Measurements from ENCODE around the gene SMAD3.

SMAD3 gene

DNA sequence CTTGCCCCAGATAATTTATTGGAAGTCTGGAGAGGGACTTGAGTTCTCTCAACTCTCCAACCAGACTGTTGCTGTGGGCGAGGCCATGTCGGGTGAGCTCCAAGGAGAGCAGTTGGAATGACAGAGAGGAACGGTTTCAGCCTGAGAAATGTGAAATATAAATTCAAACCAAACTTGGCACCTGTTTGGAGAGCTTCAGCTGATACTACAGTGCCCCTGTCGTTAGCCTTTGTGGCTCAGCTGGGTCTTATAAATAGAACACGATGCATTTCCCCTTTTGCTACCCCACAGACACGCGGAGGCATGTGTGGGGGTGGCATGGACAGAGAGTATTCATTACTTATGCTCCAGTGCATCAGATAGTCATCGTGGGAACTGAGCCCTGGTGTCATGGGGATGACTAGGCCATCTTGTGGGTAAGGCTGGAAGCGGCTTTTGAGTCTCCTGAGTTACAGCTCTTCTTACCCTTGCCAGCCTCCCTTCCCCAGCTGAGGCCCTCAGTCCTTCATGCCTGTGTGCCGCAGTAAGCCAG, 15.6 kb downstream of the SMAD3 start:
- in situ Hi-C loops (cut with MboI; ENCODE audit: low sequenced_read_pairs, unreplicated experiment): no loop called here
- TF ChIP-seq, protein P1, sequence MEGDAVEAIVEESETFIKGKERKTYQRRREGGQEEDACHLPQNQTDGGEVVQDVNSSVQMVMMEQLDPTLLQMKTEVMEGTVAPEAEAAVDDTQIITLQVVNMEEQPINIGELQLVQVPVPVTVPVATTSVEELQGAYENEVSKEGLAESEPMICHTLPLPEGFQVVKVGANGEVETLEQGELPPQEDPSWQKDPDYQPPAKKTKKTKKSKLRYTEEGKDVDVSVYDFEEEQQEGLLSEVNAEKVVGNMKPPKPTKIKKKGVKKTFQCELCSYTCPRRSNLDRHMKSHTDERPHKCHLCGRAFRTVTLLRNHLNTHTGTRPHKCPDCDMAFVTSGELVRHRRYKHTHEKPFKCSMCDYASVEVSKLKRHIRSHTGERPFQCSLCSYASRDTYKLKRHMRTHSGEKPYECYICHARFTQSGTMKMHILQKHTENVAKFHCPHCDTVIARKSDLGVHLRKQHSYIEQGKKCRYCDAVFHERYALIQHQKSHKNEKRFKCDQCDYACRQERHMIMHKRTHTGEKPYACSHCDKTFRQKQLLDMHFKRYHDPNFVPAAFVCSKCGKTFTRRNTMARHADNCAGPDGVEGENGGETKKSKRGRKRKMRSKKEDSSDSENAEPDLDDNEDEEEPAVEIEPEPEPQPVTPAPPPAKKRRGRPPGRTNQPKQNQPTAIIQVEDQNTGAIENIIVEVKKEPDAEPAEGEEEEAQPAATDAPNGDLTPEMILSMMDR (IDR thresholded peaks at IDR 0.05; ENCODE audit: borderline replicate concordance, control extremely low read depth, extremely low read depth, insufficient read depth, missing control alignments): peak; percentile 25
- DNase-seq (ENCODE audit: low spot score): peak; percentile 74

DNA sequence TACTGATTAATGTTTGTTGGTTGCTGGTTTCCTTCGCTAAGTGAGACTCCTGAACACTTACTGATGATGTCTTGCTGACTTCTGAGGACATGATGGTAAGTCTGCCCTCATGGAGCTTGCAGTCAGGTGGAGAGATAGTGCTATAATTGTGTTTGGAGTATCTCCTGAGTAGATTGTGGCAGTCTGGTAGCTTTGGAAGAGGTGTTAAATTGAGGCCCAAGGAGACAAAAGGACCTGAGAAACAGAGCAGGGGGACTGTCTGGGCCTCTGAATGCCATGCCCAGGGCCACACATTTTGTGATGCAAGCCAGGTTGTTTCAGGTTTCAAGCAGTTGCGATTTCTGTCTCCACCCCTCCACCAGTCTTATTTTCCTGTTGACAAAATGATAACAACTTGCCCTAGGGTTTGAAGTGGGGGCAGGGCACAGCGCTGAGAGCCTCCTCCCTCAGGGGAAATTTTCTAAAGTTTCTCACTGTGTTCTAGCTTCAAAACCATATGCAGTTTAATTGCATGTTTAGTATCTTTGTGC, 16.7 kb downstream of the SMAD3 start:
- TF ChIP-seq, protein P1 (IDR thresholded peaks at IDR 0.05; ENCODE audit: borderline replicate concordance, control extremely low read depth, extremely low read depth, insufficient read depth, missing control alignments): no peak
- in situ Hi-C loops (cut with MboI; ENCODE audit: low sequenced_read_pairs, unreplicated experiment): no loop called here
- no peak for DNase-seq (ENCODE audit: low spot score)

DNA sequence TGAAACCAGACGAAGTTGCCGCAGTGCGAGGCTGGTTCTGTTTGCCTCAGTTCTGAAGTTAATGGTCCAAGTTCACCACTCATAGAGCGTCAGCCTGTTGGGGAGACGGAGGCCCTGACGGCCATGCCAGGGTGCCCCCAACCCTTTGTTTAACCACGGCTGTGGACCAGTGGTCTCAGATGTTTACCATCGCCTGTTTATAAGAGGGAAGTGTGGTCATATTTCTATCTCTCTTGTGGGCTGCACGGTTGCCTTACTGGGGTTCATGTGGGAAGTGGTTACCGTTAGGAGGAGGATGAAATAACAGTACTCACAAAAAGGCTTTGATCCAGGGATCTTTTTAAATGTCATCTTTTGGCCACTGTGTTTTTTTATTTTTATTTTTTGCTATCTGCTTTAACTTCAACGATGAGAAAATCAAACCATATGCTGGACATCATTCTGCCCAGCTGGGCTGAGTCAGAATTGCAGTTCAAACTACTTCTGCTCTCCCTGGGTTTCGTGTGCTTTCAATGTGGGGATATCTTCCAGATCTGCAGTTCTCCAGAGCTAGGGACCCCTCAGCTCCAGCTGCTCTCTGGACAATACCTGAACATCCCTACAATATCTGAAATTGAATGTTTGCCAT, 17.8 kb downstream of the SMAD3 start:
- TF ChIP-seq, protein P1 (IDR thresholded peaks at IDR 0.05; ENCODE audit: borderline replicate concordance, control extremely low read depth, extremely low read depth, insufficient read depth, missing control alignments): no peak
- no peak for DNase-seq (ENCODE audit: low spot score)
- in situ Hi-C loops (cut with MboI; ENCODE audit: low sequenced_read_pairs, unreplicated experiment): no loop called here

DNA sequence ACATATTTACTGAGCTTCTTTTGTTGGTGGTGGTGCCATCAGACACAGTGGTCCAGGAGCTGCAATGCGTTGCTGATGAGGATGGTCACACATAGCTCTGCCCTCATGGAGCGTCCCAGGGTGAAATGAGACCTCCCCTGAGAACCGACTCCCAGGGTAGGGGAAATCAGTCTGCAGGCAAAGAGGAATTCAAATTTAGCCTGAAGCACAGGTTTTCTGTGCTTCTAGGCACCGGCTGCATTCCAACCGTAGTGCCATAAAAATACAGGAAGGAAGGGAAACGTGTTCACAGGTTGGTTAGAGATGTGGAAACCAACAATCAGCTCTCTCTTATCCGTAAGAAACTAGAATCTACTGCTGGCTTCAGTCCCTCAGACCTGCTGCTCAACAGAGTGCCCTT, 19.2 kb downstream of the SMAD3 start:
- in situ Hi-C loops (cut with MboI; ENCODE audit: low sequenced_read_pairs, unreplicated experiment): no loop called here
- DNase-seq (ENCODE audit: low spot score): no peak
- TF ChIP-seq, protein P1 (IDR thresholded peaks at IDR 0.05; ENCODE audit: borderline replicate concordance, control extremely low read depth, extremely low read depth, insufficient read depth, missing control alignments): no peak

DNA sequence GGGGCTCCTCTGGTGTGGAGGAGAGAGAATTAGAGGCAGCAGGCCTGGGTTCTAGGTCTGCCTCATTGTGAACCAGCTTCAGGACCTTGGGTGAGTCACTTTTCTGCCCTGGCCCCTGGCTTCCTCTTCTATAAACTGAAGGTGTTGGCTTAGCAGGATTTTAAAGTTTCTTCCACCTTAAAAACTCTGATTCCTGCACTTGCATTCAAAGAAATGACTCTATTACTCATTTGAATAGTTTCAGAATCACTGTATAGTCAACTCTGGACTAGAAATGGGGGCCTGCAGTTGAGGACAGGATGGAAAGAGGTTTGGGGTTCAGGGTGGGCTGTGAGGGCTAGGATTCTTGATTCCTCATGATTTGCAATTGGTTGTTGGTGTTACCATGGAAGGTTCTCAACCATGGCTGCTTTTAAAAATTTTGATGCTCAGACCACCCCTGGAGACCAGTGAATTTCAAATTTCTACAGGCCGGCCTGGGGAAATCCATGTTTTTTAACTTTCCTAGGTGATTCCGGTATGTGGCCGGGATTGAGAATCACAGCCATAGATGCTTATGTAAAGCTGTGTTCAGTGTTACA, 19.9 kb downstream of the SMAD3 start:
- in situ Hi-C loops (cut with MboI; ENCODE audit: low sequenced_read_pairs, unreplicated experiment): no loop called here
- DNase-seq (ENCODE audit: low spot score): no peak
- TF ChIP-seq, protein P1 (IDR thresholded peaks at IDR 0.05; ENCODE audit: borderline replicate concordance, control extremely low read depth, extremely low read depth, insufficient read depth, missing control alignments): no peak

DNA sequence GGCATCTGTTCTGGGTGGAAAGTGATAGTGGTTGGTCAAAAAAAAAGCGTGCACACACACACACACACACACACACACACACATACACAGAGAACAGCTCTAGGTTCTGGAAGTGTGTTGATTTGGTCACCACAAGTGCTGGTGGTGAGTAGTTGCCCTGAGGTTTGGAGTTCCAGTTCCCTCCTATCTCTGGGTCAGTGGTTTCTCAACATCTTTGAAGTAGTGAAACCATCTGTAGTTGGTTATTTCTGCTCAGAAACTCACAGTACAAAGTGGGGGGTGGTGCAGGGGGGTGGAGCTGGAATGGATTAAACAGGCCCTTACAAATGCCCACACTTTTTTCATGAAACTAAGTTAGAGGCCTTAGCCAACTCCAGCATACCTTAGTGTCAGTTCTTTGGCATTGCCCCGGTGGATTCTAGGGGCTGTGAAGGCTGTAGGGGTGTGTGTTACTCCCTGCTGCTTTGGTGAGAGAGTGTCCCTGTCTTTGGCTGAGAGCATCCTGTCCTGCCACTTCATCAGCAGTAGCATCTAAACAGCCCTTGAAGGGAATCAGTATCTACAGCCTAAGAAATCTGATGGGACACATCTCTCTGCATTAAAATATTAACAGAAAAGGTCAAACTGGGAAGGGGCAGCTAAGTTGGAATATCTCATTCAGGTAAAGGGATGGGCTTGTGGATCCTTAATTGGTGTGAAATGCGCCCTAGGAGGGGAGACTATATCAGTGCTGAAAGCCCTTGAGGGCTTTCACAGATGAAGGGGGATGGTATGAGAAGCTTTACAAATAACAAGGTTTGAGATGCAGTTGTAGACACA, 20.6 kb downstream of the SMAD3 start:
- in situ Hi-C loops (cut with MboI; ENCODE audit: low sequenced_read_pairs, unreplicated experiment): no loop called here
- peak; percentile 69 for DNase-seq (ENCODE audit: low spot score)
- TF ChIP-seq, protein P1 (IDR thresholded peaks at IDR 0.05; ENCODE audit: borderline replicate concordance, control extremely low read depth, extremely low read depth, insufficient read depth, missing control alignments): no peak

All from GM13976 (cell line).